Upper lobe of left lung (tissue), 6 donors: Measurements from ENCODE around the gene TCF25. TPM values are rescaled to one million over a fixed set of nuclear protein-coding genes. Genes with fewer than 3 reads are reported as not detected.

Experiments
- ATAC-seq, 2 donors: fragments of 200-7000 bp; cut with Tn5 transposase; one replicate each; pipeline ENCODE4 v1.9.1; 2022; ENCODE audit warnings: mild to moderate bottlenecking in 2 of 2, moderate library complexity in 2 of 2; ENCODE audit not compliant: low FRiP score in 2 of 2
- DNase-seq, 2 donors: peaks; one replicate each; pipeline ENCODE4 v3.0.0-alpha.2; 2019 to 2020
- H3K27ac ChIP-seq, 4 donors: fragments of 200-600 bp; sonication (generic); one replicate each; pipeline ENCODE4 v1.5.1; 2016 to 2019
- H3K27me3 ChIP-seq, 4 donors: fragments of 200-600 bp; sonication (generic); one replicate each; pipeline ENCODE4 v1.5.1; 2017 to 2019
- H3K36me3 ChIP-seq, 4 donors: fragments of 200-600 bp; sonication (generic); one replicate each; pipeline ENCODE4 v1.5.1; 2016 to 2019
- H3K4me1 ChIP-seq, 4 donors: fragments of 200-600 bp; sonication (generic); one replicate each; pipeline ENCODE4 v1.5.1; 2018 to 2019
- H3K4me3 ChIP-seq, 4 donors: fragments of 200-600 bp; sonication (generic); one replicate each; pipeline ENCODE4 v1.5.1; 2017 to 2019; ENCODE audit warnings: mild to moderate bottlenecking in 2 of 4, moderate library complexity in 1 of 4
- H3K9me3 ChIP-seq, 4 donors: fragments of 200-600 bp; sonication (generic); one replicate each; pipeline ENCODE4 v1.5.1; 2018 to 2019
- CTCF ChIP-seq, 6 experiments: fragments of 450-650 bp in 4 of 6; fragments of 200-600 bp in 2 of 6; sonication (generic) in 2 of 6; IDR thresholded peaks; one replicate each; pipeline ENCODE4 v1.5.1; 2016 to 2019; ENCODE audit warnings: antibody characterized with exemption in 6 of 6
- EP300 ChIP-seq, 4 donors: sonication (generic); formaldehyde crosslinking; IDR thresholded peaks; one replicate each; pipeline ENCODE4 v1.5.1; 2017; ENCODE audit warnings: antibody characterized with exemption in 4 of 4, control low read depth in 2 of 4
- POLR2A ChIP-seq, 4 donors: fragments of 450-650 bp; IDR thresholded peaks; one replicate each; pipeline ENCODE4 v1.5.1; 2016 to 2017; ENCODE audit warnings: antibody characterized with exemption in 4 of 4, mild to moderate bottlenecking in 2 of 4
- POLR2AphosphoS5 ChIP-seq, 2 donors: sonication (generic); formaldehyde crosslinking; IDR thresholded peaks; one replicate each; pipeline ENCODE4 v1.5.1; 2017; ENCODE audit warnings: antibody characterized with exemption in 2 of 2
- whole genome bisulfite sequencing, 2 donors: methylation state at CpG; one replicate each; pipeline ENCODE4 v1.1.5; 2017 to 2018; 5-methylcytosine and 5-hydroxymethylcytosine counted together
- total RNA-seq, 6 donors: library from RNA; depleted of rRNA in 4 of 6; stranded (reverse); fragments of >200 nt in 4 of 6; gene quantifications; one replicate each; pipeline versions ENCODE4 v1.1.0 to v1.2.1, GENCODE V29; 2016 to 2021
- donor health status: DM: no; HTN: no; CAD: no; lungs with moderate emphysema.
- donor health status: DM: no; HTN: yes; CAD: no; lungs with severe emphysema.

TCF25 gene
- total RNA-seq, 6 donors from 2014 or later, result 132 to 1,060 (median 211) TPM

GRCh38 chr16:89867918-89868317, 5.5 kb upstream of the TCF25 start:
- no peak overlapping the region for H3K4me3 ChIP-seq
- no peak overlapping the region for H3K27ac ChIP-seq
- WGBS, 2 donors, result 83 to 92% methylated on average over 5 of the region's 5 CpGs
- ATAC-seq, result no peak
- no peak for TF ChIP-seq POLR2AphosphoS5 (IDR thresholded peaks at IDR 0.05)
- TF ChIP-seq CTCF (IDR thresholded peaks at IDR 0.05), result no peak
- TF ChIP-seq EP300 (IDR thresholded peaks at IDR 0.05), result no peak
- TF ChIP-seq POLR2A (IDR thresholded peaks at IDR 0.05), result no peak
- no peaks in the 10 kb centered on the region for H3K27me3 ChIP-seq
- H3K36me3 ChIP-seq, result no peaks in the 10 kb centered on the region
- peaks cover 21 to 26% (median 25%) of the 10 kb centered on the region in 4 donors for H3K4me1 ChIP-seq
- DNase-seq, result no peak
- H3K9me3 ChIP-seq, result peaks cover 0 to 8% (median 6%) of the 10 kb centered on the region in 4 donors

GRCh38 chr16:89869911-89870310, 3.5 kb upstream of the TCF25 start:
- Histone ChIP-seq H3K4me3 (no peak overlapping the region), H3K27ac (no peak overlapping the region), H3K9me3 (peaks cover 0 to 8% (median 6%) of the 10 kb centered on the region in 4 donors), H3K27me3 (no peaks in the 10 kb centered on the region), H3K4me1 (peaks cover 14 to 18% (median 16%) of the 10 kb centered on the region in 4 donors), H3K36me3 (peaks cover 0 to 2% (median 1%) of the 10 kb centered on the region in 4 donors)
- 88 to 92% methylated on average over 12 of the region's 12 CpGs for WGBS, 2 donors
- ATAC-seq (no peak), DNase-seq (no peak)
- TF ChIP-seq POLR2A (IDR thresholded peaks at IDR 0.05) (no peak), POLR2AphosphoS5 (IDR thresholded peaks at IDR 0.05) (no peak), EP300 (IDR thresholded peaks at IDR 0.05) (no peak), CTCF (IDR thresholded peaks at IDR 0.05) (no peak)

GRCh38 chr16:89870440-89870839, 3.0 kb upstream of the TCF25 start:
- H3K4me3 ChIP-seq, result no peak overlapping the region
- peaks cover 0 to 5% (median 5%) of the 10 kb centered on the region in 4 donors for H3K36me3 ChIP-seq
- TF ChIP-seq EP300 (IDR thresholded peaks at IDR 0.05) (no peak), POLR2A (IDR thresholded peaks at IDR 0.05) (no peak), CTCF (IDR thresholded peaks at IDR 0.05) (no peak), POLR2AphosphoS5 (IDR thresholded peaks at IDR 0.05) (no peak)
- DNase-seq (no peak), ATAC-seq (no peak)
- WGBS, 2 donors, result 86 to 92% methylated on average over 5 to 6 of the region's 6 CpGs
- H3K4me1 ChIP-seq, result peaks cover 15 to 21% (median 17%) of the 10 kb centered on the region in 4 donors
- H3K9me3 ChIP-seq, result peaks cover 0 to 8% (median 6%) of the 10 kb centered on the region in 4 donors
- H3K27me3 ChIP-seq, result no peaks in the 10 kb centered on the region
- no peak overlapping the region for H3K27ac ChIP-seq

GRCh38 chr16:89871895-89872294, 1.5 kb upstream of the TCF25 start:
- WGBS, 2 donors, result 87 to 94% methylated on average over 9 of the region's 9 CpGs
- H3K27me3 ChIP-seq, result no peaks in the 10 kb centered on the region
- no peak overlapping the region for H3K4me3 ChIP-seq
- TF ChIP-seq EP300 (IDR thresholded peaks at IDR 0.05) (no peak), POLR2AphosphoS5 (IDR thresholded peaks at IDR 0.05) (no peak), POLR2A (IDR thresholded peaks at IDR 0.05) (no peak), CTCF (IDR thresholded peaks at IDR 0.05) (no peak)
- ATAC-seq (no peak), DNase-seq (no peak)
- H3K27ac ChIP-seq, result peak overlapping the region in 1 of 4 donors; percentile 100
- H3K4me1 ChIP-seq, result peaks cover 15 to 28% (median 17%) of the 10 kb centered on the region in 4 donors
- H3K36me3 ChIP-seq, result peaks cover 5 to 12% (median 6%) of the 10 kb centered on the region in 4 donors
- peaks cover 0 to 8% (median 6%) of the 10 kb centered on the region in 4 donors for H3K9me3 ChIP-seq
